ENCODE measurements around the gene CABYR.

Gene CABYR

DNA sequence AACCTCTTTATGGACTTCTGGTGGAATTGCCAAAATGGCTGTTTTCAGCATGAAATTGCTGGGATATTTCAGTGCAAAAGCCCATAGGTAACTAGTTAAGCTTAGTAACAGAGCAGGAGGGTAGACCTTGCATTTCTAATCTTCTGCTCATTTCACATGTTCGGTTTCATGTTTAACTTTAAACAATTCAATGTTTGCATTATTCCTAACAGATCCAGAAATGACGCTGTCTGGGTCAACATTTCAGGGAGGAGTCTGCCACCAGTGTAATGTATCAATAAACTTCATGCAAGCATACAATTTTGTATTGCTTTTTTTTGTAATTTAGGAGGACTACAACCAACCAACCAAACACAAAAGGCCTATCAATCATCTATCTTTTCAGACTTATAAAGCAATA is 22.4 kb downstream of the CABYR start:
- DNase-seq (ENCODE audit: low read depth in 1 of 2, low spot score in 1 of 2), result no peak
- Histone ChIP-seq H3K4me3 (replicated peaks; ENCODE audit: insufficient read depth, low read length) (no peak overlapping the region), H3K27ac (replicated peaks) (no peak overlapping the region), H3K27me3 (ENCODE audit: insufficient read depth, poor library complexity, severe bottlenecking) (no peaks in the 10 kb centered on the region)
- no peak for TF ChIP-seq SPI1 (IDR thresholded peaks at IDR 0.05; ENCODE audit: borderline replicate concordance, low read depth)
- TF ChIP-seq, protein P1, sequence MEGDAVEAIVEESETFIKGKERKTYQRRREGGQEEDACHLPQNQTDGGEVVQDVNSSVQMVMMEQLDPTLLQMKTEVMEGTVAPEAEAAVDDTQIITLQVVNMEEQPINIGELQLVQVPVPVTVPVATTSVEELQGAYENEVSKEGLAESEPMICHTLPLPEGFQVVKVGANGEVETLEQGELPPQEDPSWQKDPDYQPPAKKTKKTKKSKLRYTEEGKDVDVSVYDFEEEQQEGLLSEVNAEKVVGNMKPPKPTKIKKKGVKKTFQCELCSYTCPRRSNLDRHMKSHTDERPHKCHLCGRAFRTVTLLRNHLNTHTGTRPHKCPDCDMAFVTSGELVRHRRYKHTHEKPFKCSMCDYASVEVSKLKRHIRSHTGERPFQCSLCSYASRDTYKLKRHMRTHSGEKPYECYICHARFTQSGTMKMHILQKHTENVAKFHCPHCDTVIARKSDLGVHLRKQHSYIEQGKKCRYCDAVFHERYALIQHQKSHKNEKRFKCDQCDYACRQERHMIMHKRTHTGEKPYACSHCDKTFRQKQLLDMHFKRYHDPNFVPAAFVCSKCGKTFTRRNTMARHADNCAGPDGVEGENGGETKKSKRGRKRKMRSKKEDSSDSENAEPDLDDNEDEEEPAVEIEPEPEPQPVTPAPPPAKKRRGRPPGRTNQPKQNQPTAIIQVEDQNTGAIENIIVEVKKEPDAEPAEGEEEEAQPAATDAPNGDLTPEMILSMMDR (IDR thresholded peaks at IDR 0.05; ENCODE audit: insufficient read depth, low read length), result no peak
- TF ChIP-seq POLR2AphosphoS5 (IDR thresholded peaks at IDR 0.05; ENCODE audit: low read depth), result no peak
- TF ChIP-seq GABPA (IDR thresholded peaks at IDR 0.05; ENCODE audit: low read depth), result no peak
- TF ChIP-seq, protein P2, sequence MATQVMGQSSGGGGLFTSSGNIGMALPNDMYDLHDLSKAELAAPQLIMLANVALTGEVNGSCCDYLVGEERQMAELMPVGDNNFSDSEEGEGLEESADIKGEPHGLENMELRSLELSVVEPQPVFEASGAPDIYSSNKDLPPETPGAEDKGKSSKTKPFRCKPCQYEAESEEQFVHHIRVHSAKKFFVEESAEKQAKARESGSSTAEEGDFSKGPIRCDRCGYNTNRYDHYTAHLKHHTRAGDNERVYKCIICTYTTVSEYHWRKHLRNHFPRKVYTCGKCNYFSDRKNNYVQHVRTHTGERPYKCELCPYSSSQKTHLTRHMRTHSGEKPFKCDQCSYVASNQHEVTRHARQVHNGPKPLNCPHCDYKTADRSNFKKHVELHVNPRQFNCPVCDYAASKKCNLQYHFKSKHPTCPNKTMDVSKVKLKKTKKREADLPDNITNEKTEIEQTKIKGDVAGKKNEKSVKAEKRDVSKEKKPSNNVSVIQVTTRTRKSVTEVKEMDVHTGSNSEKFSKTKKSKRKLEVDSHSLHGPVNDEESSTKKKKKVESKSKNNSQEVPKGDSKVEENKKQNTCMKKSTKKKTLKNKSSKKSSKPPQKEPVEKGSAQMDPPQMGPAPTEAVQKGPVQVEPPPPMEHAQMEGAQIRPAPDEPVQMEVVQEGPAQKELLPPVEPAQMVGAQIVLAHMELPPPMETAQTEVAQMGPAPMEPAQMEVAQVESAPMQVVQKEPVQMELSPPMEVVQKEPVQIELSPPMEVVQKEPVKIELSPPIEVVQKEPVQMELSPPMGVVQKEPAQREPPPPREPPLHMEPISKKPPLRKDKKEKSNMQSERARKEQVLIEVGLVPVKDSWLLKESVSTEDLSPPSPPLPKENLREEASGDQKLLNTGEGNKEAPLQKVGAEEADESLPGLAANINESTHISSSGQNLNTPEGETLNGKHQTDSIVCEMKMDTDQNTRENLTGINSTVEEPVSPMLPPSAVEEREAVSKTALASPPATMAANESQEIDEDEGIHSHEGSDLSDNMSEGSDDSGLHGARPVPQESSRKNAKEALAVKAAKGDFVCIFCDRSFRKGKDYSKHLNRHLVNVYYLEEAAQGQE (IDR thresholded peaks at IDR 0.05; ENCODE audit: insufficient replicate concordance, low read depth), result no peak

DNA sequence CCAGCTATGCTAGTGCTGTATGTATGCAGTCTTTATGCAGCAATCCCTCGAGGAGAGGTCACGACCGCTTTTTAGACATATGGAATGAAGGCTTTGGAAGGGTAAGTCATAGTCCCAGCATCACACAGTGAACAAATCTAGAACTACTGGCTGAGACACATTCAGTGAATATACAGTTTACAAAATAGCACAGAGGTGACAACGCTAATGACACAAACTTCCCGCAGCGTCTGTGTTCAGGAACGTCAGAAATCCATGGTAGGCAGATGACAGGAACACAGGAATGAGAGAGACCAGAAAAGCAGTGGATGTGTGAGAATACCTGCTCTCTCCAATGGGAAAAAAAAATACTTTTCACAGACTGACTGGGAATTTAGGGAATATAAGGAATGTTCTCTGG is 29.6 kb downstream of the CABYR start:
- Histone ChIP-seq H3K27me3 (ENCODE audit: insufficient read depth, poor library complexity, severe bottlenecking) (no peaks in the 10 kb centered on the region), H3K27ac (replicated peaks) (no peak overlapping the region), H3K4me3 (replicated peaks; ENCODE audit: insufficient read depth, low read length) (no peak overlapping the region)
- TF ChIP-seq, protein P2 (IDR thresholded peaks at IDR 0.05; ENCODE audit: insufficient replicate concordance, low read depth), result no peak
- TF ChIP-seq, protein P1 (IDR thresholded peaks at IDR 0.05; ENCODE audit: insufficient read depth, low read length), result no peak
- TF ChIP-seq GABPA (IDR thresholded peaks at IDR 0.05; ENCODE audit: low read depth) (no peak), POLR2AphosphoS5 (IDR thresholded peaks at IDR 0.05; ENCODE audit: low read depth) (no peak), SPI1 (IDR thresholded peaks at IDR 0.05; ENCODE audit: borderline replicate concordance, low read depth) (no peak)
- no peak for DNase-seq (ENCODE audit: low read depth in 1 of 2, low spot score in 1 of 2)

DNA sequence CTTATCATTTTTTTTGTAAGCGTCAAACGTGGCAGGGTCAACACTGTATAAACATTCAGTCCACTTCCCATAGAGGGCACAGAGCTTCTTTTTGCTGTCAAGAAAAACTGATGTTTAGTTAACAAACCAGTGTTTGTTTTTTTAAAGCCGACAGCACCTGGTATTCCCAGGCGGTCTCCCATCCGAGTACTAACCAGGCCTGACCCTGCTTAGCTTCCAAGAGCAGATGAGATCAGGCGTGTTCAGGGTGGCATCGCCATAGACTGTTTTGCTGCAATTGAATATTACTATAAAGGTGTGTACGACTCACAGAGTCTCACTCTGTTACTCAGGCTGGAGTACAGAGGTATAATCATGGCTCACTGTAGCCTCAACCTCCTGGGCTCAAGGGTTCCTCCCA is 31.5 kb downstream of the CABYR start:
- Histone ChIP-seq H3K27me3 (ENCODE audit: insufficient read depth, poor library complexity, severe bottlenecking) (no peaks in the 10 kb centered on the region), H3K4me3 (replicated peaks; ENCODE audit: insufficient read depth, low read length) (no peak overlapping the region), H3K27ac (replicated peaks) (no peak overlapping the region)
- TF ChIP-seq, protein P1 (IDR thresholded peaks at IDR 0.05; ENCODE audit: insufficient read depth, low read length), result no peak
- TF ChIP-seq, protein P2 (IDR thresholded peaks at IDR 0.05; ENCODE audit: insufficient replicate concordance, low read depth), result no peak
- TF ChIP-seq SPI1 (IDR thresholded peaks at IDR 0.05; ENCODE audit: borderline replicate concordance, low read depth) (no peak), POLR2AphosphoS5 (IDR thresholded peaks at IDR 0.05; ENCODE audit: low read depth) (no peak)
- DNase-seq (ENCODE audit: low read depth in 1 of 2, low spot score in 1 of 2), result no peak

All from HL-60 (cell line).